ENCODE results near the gene MRPS9. TPM values are rescaled to one million over a fixed set of nuclear protein-coding genes. Genes with fewer than 3 reads are reported as not detected.

MRPS9 gene
- total RNA-seq, 4 donors from 2014 or later, result 16.2 to 21.0 (median 18.4) TPM

- no peaks in the 10 kb centered on the region for H3K9me3 ChIP-seq
- TF ChIP-seq POLR2AphosphoS5 (IDR thresholded peaks at IDR 0.05), result no peak
- TF ChIP-seq EP300 (IDR thresholded peaks at IDR 0.05), result no peak
- no peak for TF ChIP-seq CTCF (IDR thresholded peaks at IDR 0.05)
- no peak for TF ChIP-seq POLR2A (IDR thresholded peaks at IDR 0.05; ENCODE audit: low read depth)
- H3K27me3 ChIP-seq, result no peaks in the 10 kb centered on the region
- peaks cover 14 to 43% (median 35%) of the 10 kb centered on the region in 4 donors for H3K4me1 ChIP-seq
- DNase-seq (ENCODE audit: extremely low spot score), result no peak
- H3K36me3 ChIP-seq, result peaks cover 0 to 3% (median 0%) of the 10 kb centered on the region in 4 donors
- 8% methylated on average over 15 of the region's 17 CpGs for WGBS
- intact Hi-C loops (cut with DNase I), result no loop called here
- H3K4me3 ChIP-seq, result peak overlapping the region; percentile 68 to 97 (median 74)
- H3K27ac ChIP-seq (replicated peaks in 1 of 4), result peak overlapping the region; percentile 85 to 90 (median 88)
These were observed 653 bp downstream of the MRPS9 start for GRCh38 chr2:105038383-105039061.

GRCh38 chr2:105039559-105039958, 1.7 kb downstream of the MRPS9 start:
- no peak for DNase-seq (ENCODE audit: extremely low spot score)
- TF ChIP-seq EP300 (IDR thresholded peaks at IDR 0.05) (no peak), CTCF (IDR thresholded peaks at IDR 0.05) (no peak), POLR2AphosphoS5 (IDR thresholded peaks at IDR 0.05) (no peak), POLR2A (IDR thresholded peaks at IDR 0.05; ENCODE audit: low read depth) (no peak)
- Histone ChIP-seq H3K9me3 (no peaks in the 10 kb centered on the region), H3K4me3 (no peak overlapping the region), H3K36me3 (peaks cover 0 to 3% (median 0%) of the 10 kb centered on the region in 4 donors), H3K4me1 (peaks cover 14 to 43% (median 35%) of the 10 kb centered on the region in 4 donors), H3K27me3 (no peaks in the 10 kb centered on the region), H3K27ac (replicated peaks in 1 of 4) (no peak overlapping the region)
- intact Hi-C loops (cut with DNase I), result no loop called here

GRCh38 chr2:105042189-105042588, 4.3 kb downstream of the MRPS9 start:
- WGBS, result 42% methylated on average over 2 of the region's 2 CpGs

GRCh38 chr2:105052773-105053172, 14.9 kb downstream of the MRPS9 start:
- intact Hi-C loops (cut with DNase I), result no loop called here
- peaks cover 0 to 5% (median 0%) of the 10 kb centered on the region in 4 donors for H3K4me1 ChIP-seq
- 100% methylated on average over 1 of the region's 1 CpG for WGBS

More at GRCh38 chr2:105042189-105042588, 4.3 kb downstream of the MRPS9 start:
- Histone ChIP-seq H3K36me3 (peaks cover 0 to 11% (median 0%) of the 10 kb centered on the region in 4 donors), H3K27ac (replicated peaks in 1 of 4) (no peak overlapping the region), H3K4me3 (no peak overlapping the region), H3K4me1 (peaks cover 9 to 38% (median 30%) of the 10 kb centered on the region in 4 donors), H3K9me3 (no peaks in the 10 kb centered on the region), H3K27me3 (no peaks in the 10 kb centered on the region)
- TF ChIP-seq POLR2A (IDR thresholded peaks at IDR 0.05; ENCODE audit: low read depth), result no peak
- no peak for TF ChIP-seq POLR2AphosphoS5 (IDR thresholded peaks at IDR 0.05)
- TF ChIP-seq CTCF (IDR thresholded peaks at IDR 0.05), result no peak
- TF ChIP-seq EP300 (IDR thresholded peaks at IDR 0.05), result no peak
- DNase-seq (ENCODE audit: extremely low spot score), result no peak
- intact Hi-C loops (cut with DNase I), result no loop called here

More at GRCh38 chr2:105052773-105053172, 14.9 kb downstream of the MRPS9 start:
- peaks cover 0 to 16% (median 12%) of the 10 kb centered on the region in 4 donors for H3K36me3 ChIP-seq
- no peaks in the 10 kb centered on the region for H3K27me3 ChIP-seq
- H3K27ac ChIP-seq (replicated peaks in 1 of 4), result no peak overlapping the region
- H3K4me3 ChIP-seq, result no peak overlapping the region
- no peak for TF ChIP-seq POLR2AphosphoS5 (IDR thresholded peaks at IDR 0.05)
- TF ChIP-seq CTCF (IDR thresholded peaks at IDR 0.05), result no peak
- TF ChIP-seq EP300 (IDR thresholded peaks at IDR 0.05), result no peak
- TF ChIP-seq POLR2A (IDR thresholded peaks at IDR 0.05; ENCODE audit: low read depth), result no peak
- H3K9me3 ChIP-seq, result no peaks in the 10 kb centered on the region
- DNase-seq (ENCODE audit: extremely low spot score), result no peak

Data from esophagus muscularis mucosa (tissue), 4 donors.